Ecto neural progenitor cell (in vitro differentiated cells): Measurements from ENCODE around the gene EFHD1.
"Not testable (repeated sequence)": the region's sequence is repeated elsewhere in the genome, so short reads cannot be mapped to it uniquely, and the experiment has no call there.

Experiments
- DNase-seq: peaks from one replicate; pipeline ENCODE4 v3.0.0-alpha.2; 2018; ENCODE audit warnings: low spot score

EFHD1 gene

DNA sequence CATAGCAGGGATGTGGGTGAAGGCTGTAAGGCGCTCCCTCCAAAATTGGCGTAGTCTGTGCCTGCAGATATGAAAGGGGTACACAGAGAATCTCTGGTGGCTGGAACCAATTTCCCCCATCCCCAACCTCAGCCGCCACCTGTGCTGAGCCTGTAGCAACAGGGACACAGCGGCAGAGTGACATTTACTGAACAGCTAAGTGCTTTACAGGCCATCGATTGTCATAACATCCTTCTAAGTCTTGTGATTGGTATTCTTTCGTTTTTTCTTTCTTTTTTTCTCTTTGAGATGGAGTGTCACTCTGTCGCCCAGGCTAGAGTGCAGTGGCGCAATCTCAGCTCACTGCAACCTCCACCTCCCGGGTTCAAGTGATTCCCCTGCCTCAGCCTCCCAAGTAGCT is 12.2 kb upstream of the EFHD1 start:
- no peak for DNase-seq

DNA sequence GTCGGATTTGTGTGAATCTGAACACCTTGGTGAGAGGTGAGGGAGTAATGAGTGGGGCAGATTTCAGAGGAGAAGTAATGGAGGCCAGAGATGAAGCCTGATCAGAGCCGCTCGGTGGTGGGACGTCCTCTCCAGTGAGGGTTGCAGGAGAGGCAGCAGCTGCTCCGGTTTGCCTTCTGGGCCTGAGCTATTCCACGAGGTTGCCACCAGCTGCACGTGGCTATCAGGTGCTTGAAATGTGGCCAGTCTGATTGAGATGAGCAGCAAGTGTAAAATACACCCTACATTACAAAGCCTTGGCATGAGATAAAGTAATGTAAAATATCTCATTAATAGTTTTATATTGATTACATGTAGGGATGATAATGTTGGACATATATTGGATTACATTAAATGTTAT is 10.8 kb upstream of the EFHD1 start:
- DNase-seq = no peak

DNA sequence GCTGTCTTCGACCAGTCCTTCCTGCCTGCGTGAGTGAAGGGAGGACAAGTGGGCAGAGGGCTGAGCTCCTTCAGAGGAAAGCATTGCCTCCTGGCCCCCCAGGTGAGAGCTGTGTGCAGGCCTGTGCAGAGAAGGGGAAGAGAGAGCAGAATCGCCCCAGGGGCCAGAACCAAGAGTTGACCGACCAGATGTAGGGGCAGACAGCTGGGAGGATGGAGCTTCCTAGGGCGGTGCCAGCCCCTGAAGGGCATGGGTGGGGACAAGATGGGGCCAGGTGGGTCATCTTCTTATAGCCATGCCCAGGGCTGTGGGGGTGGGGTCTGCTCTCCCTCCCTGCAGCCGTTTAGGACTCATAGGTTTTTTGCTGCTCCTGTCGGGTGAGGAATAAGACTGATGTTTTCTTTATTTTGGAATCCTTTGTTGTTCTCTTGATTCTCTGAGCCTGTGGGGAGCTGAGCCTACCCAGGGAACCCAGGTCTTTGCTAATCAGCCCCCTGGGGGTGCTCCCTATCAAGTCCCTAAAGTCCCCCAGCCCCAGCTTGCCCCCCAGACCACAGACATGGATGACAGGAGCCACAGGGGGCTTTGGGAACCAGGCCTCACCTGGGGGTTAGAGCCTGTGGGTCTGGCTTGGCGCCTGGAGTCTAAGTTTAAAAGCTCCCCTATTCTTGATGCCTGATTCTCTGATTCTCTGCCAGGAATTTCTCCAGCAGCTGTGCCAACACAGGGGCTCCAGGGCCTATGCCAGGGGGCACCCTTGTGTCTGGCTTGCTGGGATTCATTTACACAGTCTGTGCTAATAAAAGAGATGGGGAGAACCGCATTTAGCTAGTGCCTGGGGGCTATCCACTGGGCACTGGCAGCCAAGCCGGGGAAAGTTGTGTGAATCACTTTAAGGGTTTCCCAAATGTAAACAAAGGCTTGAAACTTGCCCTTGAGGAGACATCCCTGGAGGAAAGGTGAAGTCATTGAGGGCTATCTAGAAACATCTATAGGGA is 9.3 kb upstream of the EFHD1 start:
- DNase-seq = no peak

DNA sequence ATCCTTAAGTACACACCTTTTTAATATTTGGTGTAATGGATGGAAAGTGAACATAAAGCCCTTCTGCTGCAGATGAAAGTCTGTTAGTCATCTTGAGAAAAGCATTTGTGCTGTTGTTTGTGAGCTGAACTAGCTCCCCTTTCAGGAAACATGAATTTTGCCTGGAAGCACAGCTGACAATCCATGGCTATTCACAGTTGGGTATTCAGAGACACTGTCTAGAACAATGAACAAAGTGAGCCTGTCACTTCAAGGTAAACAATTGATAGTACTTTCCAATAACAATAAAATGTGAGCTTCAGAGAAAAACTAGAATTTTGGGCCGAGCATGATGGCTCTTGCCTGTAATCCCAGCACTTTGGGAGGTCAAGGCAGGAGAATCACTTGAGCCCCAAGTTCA is 6.8 kb upstream of the EFHD1 start:
- DNase-seq = no peak

DNA sequence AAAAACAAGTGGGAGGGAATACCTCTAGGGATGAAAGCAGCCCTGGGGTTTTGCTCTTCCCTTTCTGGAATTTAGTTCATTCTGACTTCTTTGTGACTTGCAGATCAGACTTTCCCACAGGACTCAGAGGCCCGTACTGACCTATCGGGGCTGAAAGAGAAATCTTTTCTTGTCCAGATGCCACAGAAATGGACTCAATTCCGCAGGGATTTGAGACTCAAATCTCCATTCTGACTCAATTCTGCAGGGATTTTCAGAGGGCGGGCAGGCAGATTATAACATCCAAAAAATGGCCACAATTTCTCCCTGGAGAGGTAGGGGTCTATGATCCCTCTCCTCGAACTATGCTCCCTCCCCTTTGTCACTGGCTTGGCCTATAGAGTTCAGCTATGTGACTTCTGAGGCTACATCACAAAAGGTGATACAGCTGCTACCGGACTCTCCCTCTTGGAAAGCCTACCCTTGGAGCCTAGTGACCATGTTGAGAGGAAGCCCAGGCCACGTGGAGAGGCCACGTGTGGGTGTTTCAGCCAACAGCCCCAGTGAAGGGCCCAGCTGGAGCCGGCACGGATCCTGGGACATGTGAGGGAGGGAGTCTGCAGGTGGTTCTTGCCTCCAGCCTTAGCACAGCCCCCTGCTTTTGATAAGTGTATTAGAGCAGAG is 4.8 kb upstream of the EFHD1 start:
- no peak for DNase-seq

DNA sequence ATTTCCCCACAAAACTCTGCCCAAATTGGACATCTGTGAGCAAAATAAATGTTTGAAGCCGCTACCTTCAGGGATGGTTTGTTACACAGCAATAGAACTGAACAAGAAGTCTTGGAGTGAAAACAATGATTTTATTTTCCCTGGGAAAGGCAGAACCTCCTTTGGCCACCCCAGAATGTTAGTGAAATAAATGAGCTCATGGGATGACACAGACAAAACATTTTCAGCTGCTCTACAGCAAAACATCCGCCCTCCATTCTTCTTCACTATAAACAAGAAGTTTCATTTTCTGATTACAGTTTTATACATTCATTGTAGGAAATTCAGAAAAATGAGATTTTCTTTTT is 4.3 kb upstream of the EFHD1 start:
- DNase-seq = no peak

DNA sequence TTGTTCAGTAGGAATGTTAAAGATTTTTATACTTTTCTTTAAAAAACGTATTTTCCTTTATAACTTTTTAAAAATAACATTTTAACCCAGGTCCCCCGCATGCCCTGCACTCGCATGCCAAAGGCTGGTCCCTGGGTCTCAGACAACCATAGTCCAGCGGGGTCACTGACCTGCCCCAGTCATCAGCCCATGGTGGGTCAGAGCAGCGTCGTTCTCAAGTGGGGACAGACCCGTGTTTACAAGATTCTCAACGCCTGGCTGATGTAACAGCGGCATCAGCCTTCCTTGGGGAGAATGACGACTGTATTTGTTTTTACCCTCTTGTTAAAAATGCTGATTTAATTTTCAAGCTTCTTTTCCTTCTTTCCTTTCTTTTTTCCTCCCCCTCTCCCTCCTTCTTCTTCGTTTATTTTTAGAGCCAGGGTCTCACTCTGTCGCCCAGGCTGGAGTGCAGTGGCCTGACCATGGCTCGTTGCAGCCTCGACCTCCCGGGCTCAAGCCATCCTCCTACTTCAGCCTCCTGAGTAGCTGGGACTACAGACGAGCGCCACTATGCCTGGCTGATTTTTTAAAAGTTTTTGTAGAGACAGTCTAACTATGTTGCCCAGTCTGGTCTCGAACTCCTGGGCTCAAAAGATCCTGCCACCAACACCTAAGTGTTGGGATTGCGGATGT is 1.0 kb upstream of the EFHD1 start:
- no peak for DNase-seq

DNA sequence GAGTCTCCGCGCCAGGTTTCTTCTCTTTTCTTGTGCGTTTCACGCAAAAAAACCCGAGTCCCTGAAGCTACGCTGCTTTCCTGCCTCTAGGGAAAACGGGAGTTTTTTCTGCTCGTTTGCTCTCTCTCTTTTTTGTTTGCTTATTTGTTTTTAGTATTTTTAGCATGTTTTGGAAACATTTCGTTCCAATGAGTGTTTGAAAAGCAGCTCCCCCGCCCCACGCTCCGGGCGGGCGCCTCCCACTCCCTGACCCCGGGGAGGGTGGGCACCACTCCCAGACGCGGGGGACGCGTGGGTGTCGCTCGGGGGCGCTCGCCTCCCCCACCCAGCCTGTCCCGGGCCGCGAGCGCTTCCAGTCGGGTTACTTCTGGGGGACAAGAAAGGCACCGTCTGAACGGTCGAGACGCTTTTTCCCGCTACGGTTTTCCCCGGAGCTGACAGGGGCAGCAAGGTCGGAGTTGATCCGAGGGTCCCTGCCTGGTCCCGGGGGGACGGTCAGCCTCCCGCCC is 446 bp upstream of the EFHD1 start:
- no peak for DNase-seq

DNA sequence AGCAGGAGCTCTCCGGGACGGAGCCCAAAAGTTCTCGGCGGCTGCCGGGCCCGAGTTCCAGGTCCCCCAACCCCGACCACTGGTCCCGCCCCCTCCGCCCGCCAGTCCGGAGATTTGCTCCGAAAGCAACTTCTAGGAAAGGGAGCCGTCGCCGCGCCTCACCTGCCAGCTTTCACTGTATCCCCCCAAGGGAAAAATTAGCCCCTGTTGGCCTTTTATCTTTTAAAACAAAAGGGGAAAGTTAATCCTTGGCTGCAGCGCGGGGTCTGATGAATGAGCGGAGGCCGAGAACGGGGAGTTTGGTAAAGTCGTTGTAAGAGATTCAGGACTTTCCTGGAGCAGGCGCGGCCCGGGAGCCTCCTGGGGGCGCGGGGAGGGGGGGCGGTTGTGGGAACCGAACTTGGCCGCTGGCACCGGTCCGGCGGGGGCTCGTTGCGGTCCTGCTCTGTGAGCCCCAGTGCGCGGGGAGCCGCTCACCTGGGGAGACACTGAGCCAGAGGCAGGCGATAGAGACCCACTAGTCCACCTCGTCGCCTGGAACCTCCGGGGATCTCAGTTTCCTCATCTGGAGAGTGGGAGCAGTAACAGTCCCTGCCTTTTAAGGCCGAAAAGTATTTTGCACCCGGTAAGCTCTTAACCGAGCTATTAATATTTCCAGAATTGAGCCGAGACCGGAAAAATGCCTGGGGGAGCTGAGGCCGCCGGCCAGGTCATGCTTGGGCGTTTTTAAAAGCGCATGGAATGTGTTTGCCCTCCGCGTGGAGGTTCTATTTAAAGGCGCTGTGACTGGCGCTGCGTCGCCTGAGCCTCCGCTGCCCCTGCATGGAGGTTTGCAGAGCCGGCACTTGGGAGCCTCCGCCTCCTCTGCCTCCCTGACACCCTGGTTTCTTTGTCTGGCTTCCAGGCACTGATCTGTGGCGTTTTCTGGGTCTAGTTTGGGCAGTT is 1.1 kb downstream of the EFHD1 start:
- DNase-seq = peak; percentile 64

DNA sequence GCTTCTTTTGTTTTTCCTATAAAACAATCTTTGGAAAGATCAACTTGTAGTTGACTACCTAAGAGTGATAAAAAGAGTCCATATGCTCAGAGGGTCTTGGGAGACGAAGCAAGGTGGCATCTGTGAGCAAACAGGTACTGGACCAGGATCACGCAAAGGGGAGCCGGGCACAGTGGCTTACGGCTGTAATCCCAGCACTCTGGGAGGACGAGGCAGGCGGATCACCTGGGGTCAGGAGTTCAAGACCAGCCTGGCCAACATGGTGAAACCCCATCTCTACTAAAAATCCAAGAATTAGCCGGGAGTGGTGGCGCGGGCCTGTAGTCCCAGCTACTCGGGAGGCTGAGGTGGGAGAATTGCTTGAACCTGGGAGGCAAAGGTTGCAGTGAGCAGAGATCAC is 2.0 kb downstream of the EFHD1 start:
- not testable (repeated sequence) for DNase-seq

DNA sequence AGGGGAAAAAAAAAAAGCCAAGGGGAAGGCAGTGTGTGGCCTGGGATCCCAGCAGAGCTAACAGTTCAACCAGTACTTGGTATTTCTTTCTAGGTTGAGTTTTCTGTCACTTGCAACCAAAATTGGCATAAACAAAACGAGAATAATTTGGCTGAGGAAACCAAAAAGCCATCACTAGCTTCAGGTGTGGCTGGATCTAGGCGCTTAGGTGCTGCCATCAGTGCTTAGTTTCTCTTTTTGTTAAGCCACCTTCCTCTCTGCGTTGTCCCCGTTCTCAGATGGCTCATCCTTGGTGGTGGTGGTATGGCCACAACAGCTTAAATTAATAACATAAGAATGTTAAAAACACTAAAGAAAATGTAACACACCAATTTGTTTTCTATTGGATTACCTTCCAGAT is 2.4 kb downstream of the EFHD1 start:
- DNase-seq = no peak

DNA sequence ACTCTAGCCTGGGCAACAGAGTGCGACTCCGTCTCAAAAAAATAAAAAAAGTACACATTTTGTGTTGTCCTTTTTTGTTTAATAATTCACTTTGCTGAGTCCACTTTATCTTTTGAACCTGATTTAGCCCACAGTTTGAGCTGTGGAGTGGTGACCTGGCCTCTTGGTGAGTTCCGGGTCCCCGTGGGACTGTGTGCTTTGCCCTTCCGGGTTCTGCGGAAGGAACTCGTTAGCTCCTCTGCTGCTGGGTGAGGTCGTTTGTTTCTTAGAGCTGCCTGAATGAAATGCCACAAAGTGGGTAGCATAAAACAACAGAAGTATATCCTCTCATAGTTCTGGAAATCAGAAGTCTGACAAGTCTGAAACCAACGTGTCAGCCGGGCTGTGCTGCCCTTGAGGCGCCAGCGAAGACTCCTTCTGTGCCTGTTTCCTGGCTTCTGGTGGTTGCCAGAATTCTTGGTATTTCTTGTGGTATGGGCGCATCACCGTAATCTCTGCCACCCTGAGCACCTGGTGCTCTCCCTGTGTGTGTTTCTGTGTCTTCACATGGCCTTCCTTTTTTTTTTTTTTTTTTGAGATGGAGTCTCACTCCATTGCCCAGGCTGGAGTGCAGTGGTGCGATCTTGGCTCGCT is 3.5 kb downstream of the EFHD1 start:
- DNase-seq = no peak

DNA sequence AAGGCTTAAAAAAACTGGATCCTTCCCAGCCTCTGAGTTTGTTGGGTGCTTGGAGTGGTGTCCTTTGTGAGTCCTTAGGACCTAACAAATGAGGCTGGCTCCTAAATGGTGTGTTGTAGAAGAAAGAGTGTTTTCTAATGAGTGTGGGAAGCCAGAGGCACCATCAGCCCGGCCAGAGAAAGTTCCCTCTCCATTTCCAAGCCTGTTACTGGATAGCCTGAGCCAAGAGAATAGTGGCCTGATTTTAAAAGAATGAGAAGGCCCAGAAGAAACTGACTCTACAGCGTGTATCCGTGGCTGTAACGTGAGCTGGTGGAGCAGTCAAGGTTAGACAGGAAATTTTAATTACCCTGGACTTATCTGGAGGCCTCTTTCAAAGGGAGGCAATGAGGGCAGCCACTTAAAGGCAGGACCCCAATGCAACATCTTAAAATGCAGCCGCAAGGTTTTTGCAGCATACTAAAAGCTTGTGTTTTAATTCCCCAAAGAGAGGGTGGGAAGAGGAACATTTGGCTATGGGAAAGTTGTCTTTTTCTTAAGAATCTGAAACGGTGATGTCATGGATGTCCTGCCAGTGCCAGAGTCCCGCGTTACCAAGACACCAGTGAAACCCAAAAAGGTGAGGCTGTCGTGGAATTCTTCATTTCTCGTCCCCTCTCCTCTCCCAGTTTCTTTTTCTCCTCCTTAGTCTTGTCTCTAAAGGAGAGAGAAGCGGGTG is 4.6 kb downstream of the EFHD1 start:
- DNase-seq = no peak

DNA sequence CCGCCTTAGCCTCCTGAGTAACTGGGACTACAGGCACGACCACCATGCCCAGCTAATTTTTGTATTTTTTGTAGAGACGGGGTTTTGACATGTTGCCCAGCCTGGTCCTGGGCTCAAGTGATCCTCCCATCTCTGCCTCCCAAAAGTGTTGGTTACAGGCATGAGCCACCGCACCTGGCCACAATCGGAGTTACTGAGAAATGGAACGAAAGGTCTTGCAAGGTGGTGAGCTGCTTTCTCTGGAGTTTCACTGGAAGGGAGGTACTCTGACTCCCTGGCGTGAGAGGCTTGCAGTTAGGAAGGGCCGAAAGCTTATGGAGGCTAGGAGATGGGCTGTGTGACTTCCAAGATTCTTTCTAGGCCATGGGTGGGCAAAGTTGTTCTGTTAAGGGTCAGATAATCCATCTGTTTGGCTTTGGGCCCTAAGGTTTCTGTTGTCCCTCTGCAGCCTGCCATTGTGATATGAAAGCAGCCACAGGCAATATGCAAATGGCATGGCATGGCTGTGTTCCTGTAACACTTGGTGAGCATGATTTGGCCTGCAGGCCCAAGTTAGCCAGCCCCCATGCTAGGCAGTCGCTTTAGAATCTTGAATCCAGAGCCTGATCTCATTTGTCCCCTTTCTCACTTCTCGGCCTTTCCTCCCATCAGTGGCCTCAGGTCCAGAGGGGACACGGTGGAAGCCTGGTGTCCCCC is 7.9 kb downstream of the EFHD1 start:
- no peak for DNase-seq

DNA sequence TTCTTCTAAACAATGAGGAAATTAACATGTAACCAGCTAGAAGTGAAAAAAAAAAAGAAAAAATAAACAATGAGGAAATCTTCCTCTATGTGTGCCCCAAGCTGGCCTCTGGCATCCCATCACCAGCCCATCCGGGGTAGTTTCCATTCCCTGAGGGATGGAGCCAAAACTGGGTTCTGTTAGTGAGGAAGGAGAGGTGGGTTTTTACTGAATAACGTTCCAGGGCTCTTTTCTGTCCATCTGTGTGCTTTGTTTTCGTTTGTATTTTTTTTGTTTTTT is 9.7 kb downstream of the EFHD1 start:
- DNase-seq = no peak

DNA sequence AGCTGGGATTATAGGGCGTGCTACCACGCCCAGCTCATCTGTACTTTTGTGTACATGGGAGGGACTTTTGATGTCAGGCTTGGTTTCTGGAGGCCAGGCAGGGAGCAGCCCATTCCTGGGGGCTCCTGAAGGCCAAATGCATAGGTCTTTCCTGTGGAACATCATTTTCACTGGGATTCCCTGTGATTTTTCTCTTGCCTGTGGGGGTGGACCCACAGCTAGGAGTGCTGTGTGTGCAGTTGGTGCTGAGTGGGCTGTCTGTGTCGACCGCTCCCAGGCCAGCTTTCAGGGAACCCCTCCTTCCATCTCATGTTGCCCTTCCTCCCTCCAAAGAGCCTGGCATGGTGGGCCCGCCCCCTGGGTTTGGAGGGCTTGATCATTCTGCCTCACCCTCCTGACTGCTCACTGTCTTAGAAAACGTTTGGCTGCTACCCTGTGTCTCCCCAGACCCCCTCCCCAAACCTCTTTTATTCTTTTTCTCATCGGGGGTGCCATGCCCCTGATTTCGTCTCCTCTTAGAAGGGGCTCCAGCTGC is 10.5 kb downstream of the EFHD1 start:
- DNase-seq = no peak

DNA sequence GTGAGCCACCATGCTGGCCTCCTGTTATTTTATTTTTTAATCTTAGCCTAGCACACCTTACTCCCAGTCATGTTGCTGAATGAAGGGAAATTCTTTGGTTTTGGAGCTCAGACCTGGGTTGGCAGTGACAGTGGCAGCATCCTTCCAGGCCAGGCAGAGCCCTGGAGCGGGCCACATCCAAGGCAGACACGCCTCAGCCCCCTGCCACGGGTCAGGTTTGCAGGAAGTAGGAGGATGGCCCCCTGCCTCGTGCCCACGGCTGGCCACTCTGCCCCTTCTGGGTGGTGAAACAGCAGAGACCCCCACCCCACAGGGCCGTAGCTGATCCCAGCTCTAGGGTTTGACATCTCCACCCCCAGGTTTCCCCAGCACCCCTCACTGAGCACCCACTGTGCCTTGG is 11.7 kb downstream of the EFHD1 start:
- DNase-seq = no peak

DNA sequence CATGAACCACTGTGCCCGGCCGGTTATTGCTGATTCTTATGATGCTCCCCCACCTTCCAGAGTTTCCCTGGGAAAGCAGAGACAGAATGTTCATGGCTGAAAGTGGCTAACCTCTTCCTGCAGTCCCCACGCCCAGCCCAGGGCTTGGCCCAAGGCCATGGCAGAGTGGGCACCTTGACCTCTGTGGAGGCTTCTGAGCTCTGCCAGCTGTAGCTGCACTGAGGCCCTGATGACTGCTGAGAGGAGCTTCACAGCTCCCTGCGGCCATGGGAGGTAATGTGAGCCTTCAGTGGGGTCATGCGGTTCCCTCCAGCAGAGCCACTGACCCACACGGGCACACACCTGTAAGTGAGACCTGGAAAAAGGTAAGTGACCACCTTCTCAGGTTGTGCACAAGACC is 13.3 kb downstream of the EFHD1 start:
- no peak for DNase-seq

DNA sequence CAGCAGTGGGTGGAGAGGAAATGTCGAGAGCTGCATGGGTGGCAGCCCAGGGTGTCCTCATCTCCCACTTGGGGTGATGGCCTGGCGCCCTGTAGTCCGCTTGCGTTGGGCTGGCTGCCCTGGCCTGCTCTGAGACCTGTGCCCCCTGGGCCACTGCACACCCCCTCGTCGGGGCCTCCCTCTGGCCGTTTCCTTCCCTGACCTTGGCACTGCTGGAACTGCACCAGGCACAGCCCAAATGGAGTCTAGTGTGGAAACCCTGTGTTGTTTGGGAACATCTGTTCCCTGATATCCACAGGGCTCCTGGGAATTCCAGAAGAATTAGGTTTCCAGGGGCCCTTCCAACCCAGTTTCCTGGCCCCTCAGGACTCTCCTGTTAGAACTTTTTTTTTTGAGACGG is 13.9 kb downstream of the EFHD1 start:
- DNase-seq = no peak

DNA sequence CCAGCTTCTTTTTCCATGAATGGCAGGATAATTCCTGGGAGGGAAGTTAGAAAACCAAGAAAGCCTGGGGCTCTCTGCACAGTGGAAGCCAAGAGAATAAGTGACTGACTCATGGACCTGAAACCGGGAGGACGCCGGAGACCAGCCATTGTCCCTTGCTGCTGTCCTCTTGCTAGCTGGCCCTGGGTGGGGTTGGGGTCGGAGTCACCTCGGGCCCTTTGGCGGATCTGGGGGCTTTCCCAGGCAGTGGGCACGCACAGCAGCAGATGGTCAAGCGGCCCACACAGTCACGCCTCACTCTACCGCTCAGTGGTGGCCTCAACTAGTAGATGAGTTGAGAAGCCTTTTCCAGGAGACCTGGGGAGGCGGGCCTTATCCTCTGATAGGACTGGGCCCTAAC is 15.6 kb downstream of the EFHD1 start:
- DNase-seq = no peak
